ENCODE measurements around the gene RRP1.
A peak's percentile ranks its signal among the peaks of the same experiment; 100 is the strongest.

RRP1 gene

GRCh38 chr21:43803558-43804300 lies 14.4 kb downstream of the RRP1 start:
- DNase-seq = no peak

GRCh38 chr21:43805275-43805800 lies 16.0 kb downstream of the RRP1 start:
- DNase-seq = no peak

- no peak for DNase-seq
Observed at GRCh38 chr21:43806017-43806710, 16.8 kb downstream of the RRP1 start.

GRCh38 chr21:43808367-43808766 lies 19.0 kb downstream of the RRP1 start:
- no peak for DNase-seq

DNA sequence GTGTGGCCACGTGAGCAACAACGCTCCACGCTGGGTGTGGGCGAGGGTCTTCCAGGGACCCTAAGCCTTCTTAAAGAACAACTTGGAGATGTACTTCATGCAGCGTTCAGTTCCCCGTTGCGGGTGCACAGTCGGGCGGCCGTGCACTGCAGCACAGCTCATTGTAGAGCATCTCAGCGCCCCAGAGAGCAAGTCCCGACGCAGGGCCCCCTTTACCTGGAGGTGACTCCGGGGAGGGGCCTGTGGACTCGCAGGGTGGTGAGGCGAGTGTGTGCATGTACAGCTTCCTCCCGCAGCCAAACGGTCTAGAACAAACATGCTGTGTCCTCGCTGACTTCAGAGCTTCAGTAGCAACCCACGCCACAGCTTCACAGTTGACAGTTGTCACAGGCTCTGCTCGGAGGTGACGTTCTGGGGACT lies 19.5 kb downstream of the RRP1 start:
- DNase-seq = no peak

- no peak for DNase-seq
Observed at GRCh38 chr21:43809346-43809799, 20.0 kb downstream of the RRP1 start.

- no peak for DNase-seq
Observed at GRCh38 chr21:43809853-43810504, 20.6 kb downstream of the RRP1 start.

DNA sequence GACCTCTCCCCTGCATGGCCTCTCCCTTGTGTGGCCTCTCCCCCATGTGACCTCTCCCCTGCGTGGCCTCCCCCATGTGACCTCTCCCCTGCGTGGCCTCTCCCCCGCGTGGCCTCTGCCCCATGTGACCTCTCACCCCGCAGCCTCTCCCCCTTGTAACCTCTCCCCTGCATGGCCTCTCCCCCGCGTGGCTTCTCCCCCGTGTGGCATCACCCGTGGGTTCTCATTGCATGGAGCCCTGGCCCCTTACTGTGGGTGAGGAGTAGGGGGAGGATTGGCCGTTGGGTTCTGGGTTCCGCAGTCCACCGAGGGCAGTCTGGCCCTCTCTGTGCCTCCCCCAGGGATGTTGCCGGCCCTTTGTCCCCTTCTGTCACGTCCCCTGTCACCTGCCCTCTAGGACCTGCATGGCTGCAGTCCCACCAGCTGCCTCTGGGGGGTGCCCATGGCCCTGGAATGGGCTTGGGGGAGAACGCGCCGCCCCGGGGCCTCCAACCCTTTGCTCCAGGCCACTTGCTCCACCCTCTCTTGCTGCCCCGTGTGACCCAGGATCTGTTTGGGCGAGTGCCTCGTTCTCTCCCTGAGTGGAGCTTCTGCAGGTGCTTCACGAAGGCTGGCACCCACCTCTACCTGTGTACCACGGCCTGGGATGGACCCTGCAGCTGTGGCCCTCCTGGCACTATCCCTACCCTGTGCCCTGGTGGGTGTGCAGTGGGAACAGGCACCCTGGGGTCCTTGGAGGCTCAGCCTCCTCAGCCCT lies 21.3 kb downstream of the RRP1 start:
- DNase-seq = peak; percentile 78

DNA sequence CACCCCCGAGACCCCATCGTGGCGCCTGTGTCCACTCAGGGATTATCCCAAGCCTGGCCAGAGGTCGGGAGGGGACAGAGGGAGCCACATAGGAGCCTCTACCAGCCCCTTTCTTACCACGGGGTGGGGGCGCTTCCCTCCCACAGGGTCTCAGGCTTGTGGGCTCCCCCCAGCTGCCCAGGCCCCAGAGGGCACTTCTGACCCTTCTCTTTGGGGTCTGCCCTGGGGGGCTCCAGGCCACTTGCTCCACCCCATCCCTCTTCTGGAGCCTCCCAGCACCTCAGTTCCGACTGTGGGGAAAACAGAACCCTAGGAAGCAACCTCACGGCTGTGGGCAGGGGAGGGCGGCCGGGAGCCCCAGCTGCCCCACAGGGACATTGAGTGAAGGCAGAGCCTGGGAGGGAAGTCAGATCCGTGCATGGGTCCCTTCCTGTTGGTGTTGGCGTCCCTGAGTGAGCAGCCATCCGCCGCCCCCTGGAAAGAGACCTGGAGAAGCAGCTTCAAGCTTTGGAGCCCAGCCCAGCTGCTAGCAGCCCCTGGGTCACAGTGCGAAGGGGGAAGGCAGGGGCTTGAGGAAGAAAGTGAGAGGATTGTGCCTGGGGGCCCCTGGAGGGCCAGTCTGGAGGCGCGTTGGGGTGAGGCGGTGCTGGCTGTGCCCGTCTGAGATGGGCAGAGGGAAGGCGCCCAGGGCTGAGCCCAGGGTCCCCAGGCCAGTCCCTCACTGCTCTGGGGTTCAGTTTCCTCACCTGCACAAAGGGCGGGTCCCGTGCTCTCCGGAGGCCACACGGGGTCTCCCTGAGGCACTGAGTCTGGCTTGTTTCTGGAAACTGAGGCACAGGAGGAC lies 22.1 kb downstream of the RRP1 start:
- no peak for DNase-seq

- no peak for DNase-seq
Observed at GRCh38 chr21:43812139-43812821, 22.9 kb downstream of the RRP1 start.

DNA sequence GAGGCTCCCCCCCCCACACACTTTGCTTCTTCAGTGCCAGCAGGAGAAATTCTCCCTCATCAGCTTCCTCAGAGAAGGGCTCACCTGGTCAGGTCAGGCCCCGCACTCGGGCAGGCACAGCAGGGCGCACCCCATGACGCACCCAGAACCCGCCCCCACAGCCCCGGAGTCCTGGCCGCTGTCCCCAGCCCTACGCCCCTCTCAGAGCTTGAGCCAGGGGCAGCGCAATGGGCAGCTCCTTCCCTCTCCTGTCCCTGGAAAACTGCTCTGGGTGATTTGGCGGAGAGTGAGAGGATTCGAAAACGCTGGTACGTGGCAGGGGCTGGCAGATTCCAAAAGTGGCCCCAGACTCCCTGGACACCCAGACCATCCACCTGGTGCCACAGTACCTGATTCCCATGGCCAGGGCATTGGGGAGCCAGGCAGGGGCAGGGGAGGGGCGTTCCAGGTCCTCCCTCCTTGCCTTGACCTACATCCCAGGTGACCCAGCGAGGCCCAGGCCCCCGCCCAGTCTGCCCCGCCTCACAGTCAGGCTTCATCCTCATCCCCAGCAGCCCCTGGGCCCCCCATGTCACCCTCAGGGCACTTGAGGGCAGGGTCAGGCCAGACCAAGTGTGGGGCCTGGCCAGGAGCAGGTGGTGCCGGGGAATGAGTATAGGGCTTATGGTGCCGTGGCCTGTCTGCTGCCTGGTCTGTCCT lies 23.7 kb downstream of the RRP1 start:
- no peak for DNase-seq

- no peak for DNase-seq
Observed at GRCh38 chr21:43813656-43813980, 24.2 kb downstream of the RRP1 start.

GRCh38 chr21:43814215-43815106 lies 25.1 kb downstream of the RRP1 start:
- no peak for DNase-seq

DNA sequence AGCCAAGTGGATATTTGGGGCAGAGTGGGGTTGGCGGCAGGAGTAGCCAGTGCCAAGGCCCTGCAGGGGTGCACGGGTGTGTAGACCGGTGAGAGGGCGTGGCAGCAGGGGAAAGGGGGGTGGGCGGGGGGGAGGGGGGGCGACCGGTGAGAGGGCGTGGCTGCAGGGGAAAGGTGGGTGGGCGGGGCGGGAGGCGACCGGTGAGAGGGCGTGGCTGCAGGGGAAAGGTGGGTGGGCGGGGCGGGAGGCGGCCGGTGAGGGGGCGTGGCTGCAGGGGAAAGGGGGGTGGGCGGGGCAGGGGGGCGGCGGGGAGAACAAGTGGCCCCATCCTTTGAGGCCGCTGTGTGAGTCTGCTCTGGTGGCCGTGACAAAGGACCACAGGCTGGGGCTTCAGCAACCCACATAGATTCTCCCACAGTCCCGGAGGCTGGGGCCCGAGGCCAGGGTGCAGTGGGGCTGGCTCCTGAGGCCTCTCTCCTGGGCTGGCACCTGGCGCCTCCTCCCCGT lies 25.8 kb downstream of the RRP1 start:
- no peak for DNase-seq

- DNase-seq = no peak
Observed at GRCh38 chr21:43815991-43816390, 26.6 kb downstream of the RRP1 start.

DNA sequence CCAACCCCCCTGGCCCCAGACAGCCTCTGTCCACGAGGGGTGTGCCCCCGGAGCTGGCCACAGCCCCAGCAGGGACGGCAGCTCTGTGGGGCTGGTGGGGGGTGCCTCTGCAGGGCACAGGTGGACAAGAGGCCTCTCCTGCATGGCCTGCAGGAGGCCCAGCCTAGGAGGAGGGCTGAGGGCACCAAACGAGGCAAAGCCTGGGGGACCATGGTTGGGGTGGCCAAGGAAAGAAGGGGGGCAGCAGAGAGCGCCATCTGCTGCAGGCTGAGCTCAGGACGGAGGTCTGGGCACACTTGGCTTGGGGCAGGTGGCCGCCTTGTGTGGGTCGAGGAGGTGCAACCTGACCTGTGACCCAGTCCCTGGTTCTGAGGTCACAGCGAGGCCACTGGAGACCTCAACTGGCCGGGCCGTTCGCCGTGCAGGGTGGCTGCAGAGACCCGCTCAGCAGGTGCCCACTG lies 27.3 kb downstream of the RRP1 start:
- DNase-seq = no peak

DNA sequence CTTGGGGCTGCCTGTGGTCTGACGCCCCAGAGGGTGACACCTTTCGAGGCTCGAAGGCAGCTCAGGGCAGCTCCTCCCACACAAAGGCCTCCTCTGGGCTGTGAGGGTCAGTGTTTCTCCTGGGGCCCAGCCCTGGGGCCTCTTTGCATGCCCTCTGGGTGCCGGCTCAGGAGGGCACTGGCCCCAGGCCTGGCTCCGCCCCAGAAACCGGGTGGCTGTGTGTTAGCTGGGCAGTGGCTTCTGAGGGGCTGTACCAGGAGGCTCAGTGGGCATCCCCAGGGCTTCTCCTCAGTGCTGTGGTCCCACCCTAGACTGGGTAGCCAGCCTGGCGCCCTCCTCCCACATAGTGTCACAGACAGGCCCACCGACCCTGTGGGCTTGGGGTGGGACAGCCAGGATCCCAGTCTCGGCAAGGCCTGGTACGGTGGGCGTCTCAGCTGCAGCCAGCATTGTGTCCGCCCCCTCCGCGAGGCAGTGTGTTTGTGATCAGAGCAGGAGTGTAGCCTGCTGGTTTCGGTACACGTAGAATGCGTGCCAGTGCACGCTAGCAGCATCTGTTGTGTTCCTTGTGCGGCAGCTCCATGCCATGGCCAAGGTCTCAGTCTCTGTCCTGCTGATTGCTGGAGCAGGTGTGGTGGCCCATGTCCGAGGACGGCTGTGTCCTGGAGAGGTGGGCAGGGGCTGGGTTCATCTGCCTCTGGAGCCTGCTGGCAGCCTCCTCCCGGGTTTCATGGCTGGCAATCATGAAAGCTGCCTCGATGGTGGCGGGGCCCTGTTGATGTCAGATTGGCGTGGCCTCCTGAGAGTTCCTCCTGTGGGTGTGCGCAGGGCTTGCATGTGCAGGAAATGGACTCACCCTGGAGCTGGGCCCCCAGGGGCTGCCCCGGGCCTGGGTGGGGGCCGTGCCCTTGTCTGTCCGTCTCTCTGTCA lies 28.0 kb downstream of the RRP1 start:
- no peak for DNase-seq

- no peak for DNase-seq
Observed at GRCh38 chr21:43818685-43819084, 29.3 kb downstream of the RRP1 start.
